Measurements from ENCODE around the gene HOXA7. TPM values are rescaled to one million over a fixed set of nuclear protein-coding genes. Genes with fewer than 3 reads are reported as not detected.

Gene HOXA7
- total RNA-seq (10 to 100 TPM in 1 of 5 donors, 1 to 10 TPM in 3, not detected in 1; 1.1 to 34.8 (median 3.3) TPM), polyA plus RNA-seq (1 to 10 TPM in 1 of 3 donors, under 1 TPM in 2; 0.98 to 7.9 (median 1.00) TPM)
- long read RNA-seq, donor 1, result 0 reads
- long read RNA-seq, donor 2, result 0 reads
- long read RNA-seq, donor 3, partial matches to known transcripts, result 0 of 2 reads
- long read RNA-seq, donor 3, other reads (novel, unspliced or antisense), result 0 of 2 reads
- long read RNA-seq, donor 4, result 0 reads
- long read RNA-seq, donor 5, transcript HOXA7-201 (2 exons, 2,018 nt), result major isoform, 9 of 9 reads
- long read RNA-seq, donor 5, partial matches to known transcripts, result 0 of 9 reads
- long read RNA-seq, donor 5, other reads (novel, unspliced or antisense), result 0 of 9 reads
- long read RNA-seq, donor 6, partial matches to known transcripts, result 0 of 1 reads
- long read RNA-seq, donor 6, other reads (novel, unspliced or antisense), result 0 of 1 reads
- long read RNA-seq, donor 7, partial matches to known transcripts, result 0 of 1 reads
- long read RNA-seq, donor 7, other reads (novel, unspliced or antisense), result 0 of 1 reads
- long read RNA-seq, donor 8, transcript HOXA7-201 (2 exons, 2,018 nt), result major isoform, 7 of 7 reads
- long read RNA-seq, donor 8, partial matches to known transcripts, result 0 of 7 reads
- long read RNA-seq, donor 8, other reads (novel, unspliced or antisense), result 0 of 7 reads
- long read RNA-seq, donor 9, partial matches to known transcripts, result 0 of 3 reads
- long read RNA-seq, donor 9, other reads (novel, unspliced or antisense), result 0 of 3 reads
- long read RNA-seq, donor 10, result 0 reads

DNA sequence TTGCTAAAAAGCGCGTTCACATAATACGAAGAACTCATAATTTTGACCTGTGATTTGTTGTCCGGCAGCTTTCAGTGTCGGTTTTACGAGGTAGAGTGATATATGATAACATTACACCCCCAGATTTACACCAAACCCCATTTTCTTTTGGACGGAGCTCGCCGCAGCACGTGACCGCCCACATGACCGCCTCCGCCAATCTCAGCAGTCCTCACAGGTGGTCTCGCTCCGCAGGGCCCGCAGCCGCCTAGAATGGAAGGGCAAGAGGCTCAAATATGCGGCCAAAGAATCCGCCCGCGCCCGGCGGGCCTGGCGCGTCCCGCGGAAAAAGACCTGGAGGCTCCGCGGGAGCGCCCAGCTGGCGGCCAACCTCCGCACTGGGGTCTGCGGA, at the start of gene HOXA7:
HOXA7 (minus strand) TSS at position 168 of the 391 bp plus-strand sequence; CDS start at position 38, 130 bp downstream.
- Histone ChIP-seq H3K9me3 (no peaks in the 10 kb centered on the region), H3K4me1 (peaks cover 13 to 73% (median 57%) of the 10 kb centered on the region in 4 donors), H3K36me3 (no peaks in the 10 kb centered on the region), H3K27me3 (peaks cover 8 to 100% (median 96%) of the 10 kb centered on the region in 3 donors), H3K27ac (peak within 1 kb of the TSS; percentile 30 to 99 (median 62)), H3K4me3 (peak within 1 kb of the TSS; percentile 43 to 65 (median 54))
- 3 to 10% (median 8%) methylated on average over 15 to 33 of the region's 33 CpGs for WGBS, 5 donors
- DNase-seq, result peak; percentile 31 to 84
- intact Hi-C loops (cut with DNase I; ENCODE audit: low total_unique reads), result no loop called here
- TF ChIP-seq, protein P1, sequence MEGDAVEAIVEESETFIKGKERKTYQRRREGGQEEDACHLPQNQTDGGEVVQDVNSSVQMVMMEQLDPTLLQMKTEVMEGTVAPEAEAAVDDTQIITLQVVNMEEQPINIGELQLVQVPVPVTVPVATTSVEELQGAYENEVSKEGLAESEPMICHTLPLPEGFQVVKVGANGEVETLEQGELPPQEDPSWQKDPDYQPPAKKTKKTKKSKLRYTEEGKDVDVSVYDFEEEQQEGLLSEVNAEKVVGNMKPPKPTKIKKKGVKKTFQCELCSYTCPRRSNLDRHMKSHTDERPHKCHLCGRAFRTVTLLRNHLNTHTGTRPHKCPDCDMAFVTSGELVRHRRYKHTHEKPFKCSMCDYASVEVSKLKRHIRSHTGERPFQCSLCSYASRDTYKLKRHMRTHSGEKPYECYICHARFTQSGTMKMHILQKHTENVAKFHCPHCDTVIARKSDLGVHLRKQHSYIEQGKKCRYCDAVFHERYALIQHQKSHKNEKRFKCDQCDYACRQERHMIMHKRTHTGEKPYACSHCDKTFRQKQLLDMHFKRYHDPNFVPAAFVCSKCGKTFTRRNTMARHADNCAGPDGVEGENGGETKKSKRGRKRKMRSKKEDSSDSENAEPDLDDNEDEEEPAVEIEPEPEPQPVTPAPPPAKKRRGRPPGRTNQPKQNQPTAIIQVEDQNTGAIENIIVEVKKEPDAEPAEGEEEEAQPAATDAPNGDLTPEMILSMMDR (IDR thresholded peaks at IDR 0.05), result no peak
- TF ChIP-seq POLR2A (IDR thresholded peaks at IDR 0.05) (no peak), EP300 (IDR thresholded peaks at IDR 0.05) (no peak), POLR2AphosphoS5 (IDR thresholded peaks at IDR 0.05) (no peak)

DNA sequence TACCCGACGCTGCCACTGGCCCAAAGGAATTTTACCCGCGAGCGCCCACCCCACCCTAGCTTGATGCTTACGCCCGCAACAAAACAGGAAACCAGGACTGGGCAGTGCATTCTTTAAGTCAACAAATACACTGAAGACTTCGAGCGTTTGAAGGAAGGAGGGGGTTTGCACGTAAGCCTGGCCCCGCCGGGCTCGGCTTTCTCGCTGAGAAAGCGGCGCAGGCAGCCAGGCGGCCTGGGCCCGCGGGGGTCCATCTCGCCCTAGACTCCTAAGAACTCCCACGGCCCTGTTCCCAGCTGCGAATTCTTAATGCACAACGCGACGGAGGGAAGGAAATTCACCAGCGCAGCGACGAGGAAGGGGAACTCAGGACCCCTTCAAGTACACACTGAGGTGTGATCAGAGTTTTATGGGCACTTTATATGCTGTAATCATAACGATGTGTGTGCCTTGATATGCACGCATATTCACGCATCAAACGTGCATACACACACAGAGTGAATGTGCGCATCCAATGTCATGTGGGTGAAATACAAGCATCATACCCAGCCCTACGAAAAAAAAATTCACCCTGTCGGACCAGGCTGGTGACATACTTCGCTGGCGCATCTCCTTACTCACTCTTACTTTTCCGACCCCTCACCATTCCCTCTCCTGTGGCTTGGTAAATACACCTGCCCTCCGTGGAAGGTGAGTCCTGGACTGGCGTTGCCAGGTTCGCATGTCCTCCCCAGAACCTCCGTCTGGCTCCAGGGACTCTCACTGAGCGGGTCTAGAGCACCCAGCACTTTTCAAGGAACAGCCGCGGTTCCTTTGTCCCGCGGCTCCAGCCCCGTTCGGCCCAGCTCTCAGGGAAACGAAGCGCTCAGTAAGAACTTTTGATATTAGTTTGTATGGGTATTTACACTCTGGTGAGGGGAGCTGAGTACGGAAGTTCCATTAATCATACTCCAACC, 49.1 kb upstream of the HOXA7 start:
- no peak overlapping the region for H3K27ac ChIP-seq
- intact Hi-C loops (cut with DNase I; ENCODE audit: low total_unique reads), result loop anchor here (10.0 kb wide), 3 partner anchors 369 to 809 kb away; no protein-coding TSS in a partner anchor
- TF ChIP-seq POLR2A (IDR thresholded peaks at IDR 0.05), result no peak
- no peak for TF ChIP-seq EP300 (IDR thresholded peaks at IDR 0.05)
- TF ChIP-seq, protein P1 (IDR thresholded peaks at IDR 0.05), result no peak
- TF ChIP-seq POLR2AphosphoS5 (IDR thresholded peaks at IDR 0.05), result no peak

DNA sequence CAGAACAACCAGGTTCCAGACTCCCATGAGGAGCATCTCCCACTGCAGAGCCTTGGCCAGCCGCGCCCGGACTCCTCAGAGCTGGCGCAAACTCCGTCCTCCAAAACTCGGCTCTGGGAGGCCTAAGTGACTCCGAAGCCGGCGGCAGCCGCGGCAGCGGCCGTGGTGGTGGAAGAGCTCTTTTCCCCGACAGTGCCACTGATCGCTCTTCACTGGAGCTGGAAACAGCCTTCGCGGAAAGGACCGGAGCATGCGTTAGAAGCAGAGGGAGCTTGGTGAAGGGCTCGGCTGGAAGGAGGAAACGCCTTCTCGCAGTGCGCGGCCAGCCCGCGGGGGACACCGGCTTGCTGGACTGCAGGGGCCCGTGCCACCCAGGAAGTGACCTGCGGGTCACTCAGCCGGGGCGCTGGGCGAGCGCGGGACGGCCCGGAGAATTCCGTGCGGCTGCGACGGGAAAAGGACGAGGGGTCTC, 48.4 kb upstream of the HOXA7 start:
- peaks cover 0 to 7% (median 0%) of the 10 kb centered on the region in 4 donors for H3K9me3 ChIP-seq
- intact Hi-C loops (cut with DNase I; ENCODE audit: low total_unique reads), result loop anchor here (10.0 kb wide), 3 partner anchors 370 to 810 kb away; no protein-coding TSS in a partner anchor
- no peaks in the 10 kb centered on the region for H3K36me3 ChIP-seq
- peak in 1 of 2 donors; percentile 44 for DNase-seq
- no peak overlapping the region for H3K27ac ChIP-seq
- TF ChIP-seq, protein P1 (IDR thresholded peaks at IDR 0.05), result no peak
- TF ChIP-seq POLR2AphosphoS5 (IDR thresholded peaks at IDR 0.05) (no peak), EP300 (IDR thresholded peaks at IDR 0.05) (no peak), POLR2A (IDR thresholded peaks at IDR 0.05) (no peak)
- peaks cover 29 to 44% (median 36%) of the 10 kb centered on the region in 4 donors for H3K4me1 ChIP-seq
- H3K27me3 ChIP-seq, result peaks cover 47 to 100% (median 97%) of the 10 kb centered on the region in 3 donors
- peak overlapping the region in 1 of 4 donors; percentile 22 for H3K4me3 ChIP-seq
- WGBS, 5 donors, result 5 to 9% (median 7%) methylated on average over 35 to 41 of the region's 41 CpGs

More for the DNA sequence above, 49.1 kb upstream of the HOXA7 start:
- no peaks in the 10 kb centered on the region for H3K36me3 ChIP-seq
- 7 to 14% (median 12%) methylated on average over 48 to 52 of the region's 52 CpGs for WGBS, 5 donors
- H3K9me3 ChIP-seq, result peaks cover 0 to 7% (median 0%) of the 10 kb centered on the region in 4 donors
- H3K4me3 ChIP-seq, result peak overlapping the region in 1 of 4 donors; percentile 22
- H3K4me1 ChIP-seq, result peaks cover 24 to 40% (median 34%) of the 10 kb centered on the region in 4 donors
- H3K27me3 ChIP-seq, result peaks cover 43 to 100% (median 97%) of the 10 kb centered on the region in 3 donors
- no peak for DNase-seq
